Tibial nerve (tissue), 3 donors: Measurements from ENCODE around the gene PARM1.

Experiments used
- POLR2A ChIP-seq, 2 donors: fragments of 450-650 bp; IDR thresholded peaks; one replicate each; pipeline ENCODE4 v1.6.1; 2017; ENCODE audit warnings: antibody characterized with exemption in 2 of 2, mild to moderate bottlenecking in 2 of 2, moderate library complexity in 2 of 2
- TF ChIP-seq, protein P1 (sequence below), 5 experiments: fragments of 200-600 bp in 3 of 5; fragments of 450-650 bp in 2 of 5; sonication (generic) in 3 of 5; IDR thresholded peaks; one replicate each; pipeline ENCODE4 v1.5.1; 2016 to 2019; ENCODE audit warnings: antibody characterized with exemption in 5 of 5, mild to moderate bottlenecking in 3 of 5, moderate library complexity in 2 of 5

DNA sequence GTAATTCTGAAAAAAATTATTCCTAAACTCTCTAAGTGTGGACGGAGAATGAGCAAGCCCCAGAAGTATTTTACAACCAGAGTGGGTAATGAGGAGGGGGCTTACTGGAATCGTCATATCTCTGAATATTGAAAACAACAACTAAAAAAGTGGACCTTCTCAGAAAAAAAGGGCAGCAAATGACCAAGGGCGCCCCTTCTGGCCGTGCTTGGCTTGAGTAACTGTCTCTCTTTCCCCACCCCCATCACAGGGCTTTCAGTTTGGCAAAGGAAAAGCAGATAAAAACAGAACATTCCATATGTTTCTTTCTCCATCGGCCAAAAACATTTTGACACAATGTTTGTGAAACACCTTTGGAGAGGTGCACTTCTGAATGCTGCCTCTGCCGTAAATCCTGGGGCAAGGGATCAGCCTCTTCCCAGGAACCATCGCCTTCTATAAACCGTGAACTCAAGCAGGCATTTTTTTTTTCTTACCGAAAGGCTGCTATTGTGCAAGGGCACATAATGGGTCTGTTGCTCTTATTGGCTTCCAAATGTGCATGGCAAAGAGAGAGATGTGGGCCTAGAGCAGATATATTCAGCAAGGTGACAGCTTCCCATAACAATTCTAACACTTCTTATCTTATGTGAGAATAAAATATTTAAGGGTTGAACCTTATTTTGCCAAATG is 115.4 kb downstream of the PARM1 start:
- TF ChIP-seq, protein P1, sequence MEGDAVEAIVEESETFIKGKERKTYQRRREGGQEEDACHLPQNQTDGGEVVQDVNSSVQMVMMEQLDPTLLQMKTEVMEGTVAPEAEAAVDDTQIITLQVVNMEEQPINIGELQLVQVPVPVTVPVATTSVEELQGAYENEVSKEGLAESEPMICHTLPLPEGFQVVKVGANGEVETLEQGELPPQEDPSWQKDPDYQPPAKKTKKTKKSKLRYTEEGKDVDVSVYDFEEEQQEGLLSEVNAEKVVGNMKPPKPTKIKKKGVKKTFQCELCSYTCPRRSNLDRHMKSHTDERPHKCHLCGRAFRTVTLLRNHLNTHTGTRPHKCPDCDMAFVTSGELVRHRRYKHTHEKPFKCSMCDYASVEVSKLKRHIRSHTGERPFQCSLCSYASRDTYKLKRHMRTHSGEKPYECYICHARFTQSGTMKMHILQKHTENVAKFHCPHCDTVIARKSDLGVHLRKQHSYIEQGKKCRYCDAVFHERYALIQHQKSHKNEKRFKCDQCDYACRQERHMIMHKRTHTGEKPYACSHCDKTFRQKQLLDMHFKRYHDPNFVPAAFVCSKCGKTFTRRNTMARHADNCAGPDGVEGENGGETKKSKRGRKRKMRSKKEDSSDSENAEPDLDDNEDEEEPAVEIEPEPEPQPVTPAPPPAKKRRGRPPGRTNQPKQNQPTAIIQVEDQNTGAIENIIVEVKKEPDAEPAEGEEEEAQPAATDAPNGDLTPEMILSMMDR (IDR thresholded peaks at IDR 0.05), result no peak
- TF ChIP-seq POLR2A (IDR thresholded peaks at IDR 0.05), result no peak
